Measurements from ENCODE around the gene CEMIP.

- TF ChIP-seq CTCF (IDR thresholded peaks at IDR 0.05) (no peak), ZFX (IDR thresholded peaks at IDR 0.05; ENCODE audit: borderline replicate concordance) (no peak)
These were observed 207.3 kb downstream of the CEMIP start for GRCh38 chr15:80986487-80986886.
